Measurements from ENCODE around the gene TACO1. TPM values are rescaled to one million over a fixed set of nuclear protein-coding genes. Genes with fewer than 3 reads are reported as not detected.

TACO1 gene
- polyA plus RNA-seq, 2 of the 4 experiments (the other 2 are of a cell fraction), result 49.1 to 49.9 TPM

DNA sequence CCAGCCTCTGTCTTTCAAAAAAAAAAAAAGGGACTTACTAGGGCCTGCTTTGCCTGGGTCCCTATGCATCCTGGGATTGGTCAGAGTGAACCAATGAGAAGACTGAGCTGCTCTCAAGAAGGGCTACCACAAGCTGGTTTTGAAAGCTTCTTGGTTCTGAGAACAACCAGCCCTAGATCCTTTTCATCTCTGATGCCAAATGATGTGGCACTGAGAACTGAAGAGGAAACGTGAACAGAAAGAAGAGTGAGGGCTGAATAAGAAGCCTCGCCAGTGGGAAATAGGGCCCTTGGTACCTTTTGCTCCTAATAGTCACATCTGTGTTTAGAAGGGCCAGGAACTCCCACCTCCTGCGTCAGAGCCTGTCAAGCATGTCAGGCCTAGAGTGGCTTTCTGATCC, 10.7 kb downstream of the TACO1 start:
- ChIA-PET CTCF (interaction anchor here (0.6 to 14.8 kb wide), 74 partner anchors 9 to 1003 kb away, joined by 3 to 336 read pairs (median 5); partner anchors contain the start of genes ACE, CYB561, DCAF7 and MAP3K3), POLR2A (interaction anchor here (0.9 to 1.7 kb wide), 4 partner anchors 10 to 186 kb away, joined by 3 to 6 read pairs (median 4); partner anchors contain the start of genes CYB561 and MAP3K3)
- no peak for DNase-seq (ENCODE audit: low read depth in 1 of 2, low spot score in 1 of 2)
- no peaks in the 10 kb centered on the region for H3K9me3 ChIP-seq
- peak in 1 of 2 experiments; percentile 29; a peak in 1 of 6 replicates for ATAC-seq
- 88% methylated on average over 3 of the region's 3 CpGs for WGBS (ENCODE audit: missing lambda C conversion rate)
- no peak for FAIRE-seq
- H3K4me3 ChIP-seq, result no peak overlapping the region
- H3K4me1 ChIP-seq, result no peaks in the 10 kb centered on the region
- H3K4me2 ChIP-seq, result no peak overlapping the region
- H3K27ac ChIP-seq, result no peak overlapping the region
- TF ChIP-seq MAFK (IDR thresholded peaks at IDR 0.05; ENCODE audit: partially characterized antibody) (no peak), ZC3H11A (IDR thresholded peaks at IDR 0.05) (no peak), HDAC2 (IDR thresholded peaks at IDR 0.05) (no peak), JUN (IDR thresholded peaks at IDR 0.05) (no peak), SREBF2 (IDR thresholded peaks at IDR 0.05) (no peak), RNF2 (IDR thresholded peaks at IDR 0.05; ENCODE audit: borderline replicate concordance, low read depth) (no peak), POLR2A (IDR thresholded peaks at IDR 0.05; ENCODE audit: low read length) (no peak), ZFP36 (IDR thresholded peaks at IDR 0.05; ENCODE audit: borderline replicate concordance, partially characterized antibody) (no peak), CBX8 (IDR thresholded peaks at IDR 0.05) (no peak), EP300 (IDR thresholded peaks at IDR 0.05) (no peak), KDM1A (IDR thresholded peaks at IDR 0.05; ENCODE audit: low read depth) (no peak), BHLHE40 (IDR thresholded peaks at IDR 0.05; ENCODE audit: low read depth, low read length) (no peak)
- TF ChIP-seq, protein P1, sequence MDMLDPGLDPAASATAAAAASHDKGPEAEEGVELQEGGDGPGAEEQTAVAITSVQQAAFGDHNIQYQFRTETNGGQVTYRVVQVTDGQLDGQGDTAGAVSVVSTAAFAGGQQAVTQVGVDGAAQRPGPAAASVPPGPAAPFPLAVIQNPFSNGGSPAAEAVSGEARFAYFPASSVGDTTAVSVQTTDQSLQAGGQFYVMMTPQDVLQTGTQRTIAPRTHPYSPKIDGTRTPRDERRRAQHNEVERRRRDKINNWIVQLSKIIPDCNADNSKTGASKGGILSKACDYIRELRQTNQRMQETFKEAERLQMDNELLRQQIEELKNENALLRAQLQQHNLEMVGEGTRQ (IDR thresholded peaks at IDR 0.05), result no peak
- TF ChIP-seq, protein P2, sequence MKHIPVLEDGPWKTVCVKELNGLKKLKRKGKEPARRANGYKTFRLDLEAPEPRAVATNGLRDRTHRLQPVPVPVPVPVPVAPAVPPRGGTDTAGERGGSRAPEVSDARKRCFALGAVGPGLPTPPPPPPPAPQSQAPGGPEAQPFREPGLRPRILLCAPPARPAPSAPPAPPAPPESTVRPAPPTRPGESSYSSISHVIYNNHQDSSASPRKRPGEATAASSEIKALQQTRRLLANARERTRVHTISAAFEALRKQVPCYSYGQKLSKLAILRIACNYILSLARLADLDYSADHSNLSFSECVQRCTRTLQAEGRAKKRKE (CRISPR knock-in tag; IDR thresholded peaks at IDR 0.05; ENCODE audit: low read depth), result no peak
- TF ChIP-seq, protein P3, sequence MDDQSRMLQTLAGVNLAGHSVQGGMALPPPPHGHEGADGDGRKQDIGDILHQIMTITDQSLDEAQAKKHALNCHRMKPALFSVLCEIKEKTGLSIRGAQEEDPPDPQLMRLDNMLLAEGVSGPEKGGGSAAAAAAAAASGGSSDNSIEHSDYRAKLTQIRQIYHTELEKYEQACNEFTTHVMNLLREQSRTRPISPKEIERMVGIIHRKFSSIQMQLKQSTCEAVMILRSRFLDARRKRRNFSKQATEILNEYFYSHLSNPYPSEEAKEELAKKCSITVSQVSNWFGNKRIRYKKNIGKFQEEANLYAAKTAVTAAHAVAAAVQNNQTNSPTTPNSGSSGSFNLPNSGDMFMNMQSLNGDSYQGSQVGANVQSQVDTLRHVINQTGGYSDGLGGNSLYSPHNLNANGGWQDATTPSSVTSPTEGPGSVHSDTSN (IDR thresholded peaks at IDR 0.05), result no peak

DNA sequence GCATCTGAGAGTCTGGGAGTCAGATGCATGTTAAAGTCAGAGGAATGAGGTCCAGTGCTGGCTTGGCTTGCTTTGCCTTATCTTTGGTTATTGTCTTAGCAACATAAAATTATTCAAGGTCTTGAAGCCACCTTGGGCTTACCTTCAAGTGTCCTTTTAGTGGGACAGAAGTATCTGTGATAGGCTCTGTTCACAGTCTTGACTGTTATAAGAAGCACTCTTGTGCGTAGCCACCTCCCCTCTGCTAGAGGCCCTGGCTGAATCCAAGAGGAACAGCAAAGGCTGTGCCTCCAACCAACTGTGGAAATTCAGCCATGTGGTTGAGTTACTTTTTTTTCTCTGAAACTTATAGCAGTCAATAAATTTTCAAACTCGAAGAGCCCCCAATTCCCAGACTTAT, 13.0 kb downstream of the TACO1 start:
- ChIA-PET CTCF (interaction anchor here (0.7 to 14.8 kb wide), 16 partner anchors 11 to 213 kb away, joined by 3 to 336 read pairs (median 7); partner anchors contain the start of genes ACE, CYB561, DCAF7 and MAP3K3), POLR2A (interaction anchor here (1.0 kb wide), 1 partner anchor 188 kb away, joined by 3 read pairs; no protein-coding TSS in a partner anchor)
- ATAC-seq, result no peak
- Histone ChIP-seq H3K4me2 (no peak overlapping the region), H3K4me1 (no peaks in the 10 kb centered on the region), H3K27ac (no peak overlapping the region), H3K4me3 (no peak overlapping the region), H3K9me3 (no peaks in the 10 kb centered on the region)
- 51% methylated on average over 2 of the region's 2 CpGs for WGBS (ENCODE audit: missing lambda C conversion rate)
- no peak for FAIRE-seq
- TF ChIP-seq, protein P4, sequence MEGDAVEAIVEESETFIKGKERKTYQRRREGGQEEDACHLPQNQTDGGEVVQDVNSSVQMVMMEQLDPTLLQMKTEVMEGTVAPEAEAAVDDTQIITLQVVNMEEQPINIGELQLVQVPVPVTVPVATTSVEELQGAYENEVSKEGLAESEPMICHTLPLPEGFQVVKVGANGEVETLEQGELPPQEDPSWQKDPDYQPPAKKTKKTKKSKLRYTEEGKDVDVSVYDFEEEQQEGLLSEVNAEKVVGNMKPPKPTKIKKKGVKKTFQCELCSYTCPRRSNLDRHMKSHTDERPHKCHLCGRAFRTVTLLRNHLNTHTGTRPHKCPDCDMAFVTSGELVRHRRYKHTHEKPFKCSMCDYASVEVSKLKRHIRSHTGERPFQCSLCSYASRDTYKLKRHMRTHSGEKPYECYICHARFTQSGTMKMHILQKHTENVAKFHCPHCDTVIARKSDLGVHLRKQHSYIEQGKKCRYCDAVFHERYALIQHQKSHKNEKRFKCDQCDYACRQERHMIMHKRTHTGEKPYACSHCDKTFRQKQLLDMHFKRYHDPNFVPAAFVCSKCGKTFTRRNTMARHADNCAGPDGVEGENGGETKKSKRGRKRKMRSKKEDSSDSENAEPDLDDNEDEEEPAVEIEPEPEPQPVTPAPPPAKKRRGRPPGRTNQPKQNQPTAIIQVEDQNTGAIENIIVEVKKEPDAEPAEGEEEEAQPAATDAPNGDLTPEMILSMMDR (IDR thresholded peaks at IDR 0.05), result no peak
- TF ChIP-seq ZSCAN20 (CRISPR knock-in tag; IDR thresholded peaks at IDR 0.05) (no peak), HEYL (CRISPR knock-in tag; IDR thresholded peaks at IDR 0.05) (no peak), HOXA7 (CRISPR knock-in tag; IDR thresholded peaks at IDR 0.05) (no peak), BHLHE40 (IDR thresholded peaks at IDR 0.05; ENCODE audit: low read depth, low read length) (no peak), NR3C1 (IDR thresholded peaks at IDR 0.05) (no peak), HOXB5 (CRISPR knock-in tag; IDR thresholded peaks at IDR 0.05) (no peak), CBX2 (IDR thresholded peaks at IDR 0.05; ENCODE audit: borderline replicate concordance, low read depth) (no peak), FOSL2 (IDR thresholded peaks at IDR 0.05) (no peak), FOSL2 (CRISPR knock-in tag; IDR thresholded peaks at IDR 0.05) (no peak), MAZ (IDR thresholded peaks at IDR 0.05; ENCODE audit: borderline replicate concordance, low read depth, low read length) (no peak), RNF2 (IDR thresholded peaks at IDR 0.05; ENCODE audit: borderline replicate concordance, low read depth) (no peak), ZFP36 (IDR thresholded peaks at IDR 0.05; ENCODE audit: borderline replicate concordance, partially characterized antibody) (no peak), RCOR1 (IDR thresholded peaks at IDR 0.05; ENCODE audit: low read depth, low read length) (no peak), EHMT2 (IDR thresholded peaks at IDR 0.05; ENCODE audit: low read depth) (no peak)
- TF ChIP-seq, protein P3 (IDR thresholded peaks at IDR 0.05), result no peak
- TF ChIP-seq, protein P1 (IDR thresholded peaks at IDR 0.05), result no peak
- DNase-seq (ENCODE audit: low read depth in 1 of 2, low spot score in 1 of 2), result no peak

All from A549 (cell line).